Activated effector memory CD4-positive, alpha-beta T cell treated with Interleukin-2 at 50 U/mL for 16 hours (primary cell): Measurements from ENCODE around the gene FAM89B.
A peak's percentile ranks its signal among the peaks of the same experiment; 100 is the strongest.

Experiments used
- DNase-seq: peaks from one replicate; pipeline ENCODE4 v3.0.0-alpha.2; 2020

FAM89B gene

DNA sequence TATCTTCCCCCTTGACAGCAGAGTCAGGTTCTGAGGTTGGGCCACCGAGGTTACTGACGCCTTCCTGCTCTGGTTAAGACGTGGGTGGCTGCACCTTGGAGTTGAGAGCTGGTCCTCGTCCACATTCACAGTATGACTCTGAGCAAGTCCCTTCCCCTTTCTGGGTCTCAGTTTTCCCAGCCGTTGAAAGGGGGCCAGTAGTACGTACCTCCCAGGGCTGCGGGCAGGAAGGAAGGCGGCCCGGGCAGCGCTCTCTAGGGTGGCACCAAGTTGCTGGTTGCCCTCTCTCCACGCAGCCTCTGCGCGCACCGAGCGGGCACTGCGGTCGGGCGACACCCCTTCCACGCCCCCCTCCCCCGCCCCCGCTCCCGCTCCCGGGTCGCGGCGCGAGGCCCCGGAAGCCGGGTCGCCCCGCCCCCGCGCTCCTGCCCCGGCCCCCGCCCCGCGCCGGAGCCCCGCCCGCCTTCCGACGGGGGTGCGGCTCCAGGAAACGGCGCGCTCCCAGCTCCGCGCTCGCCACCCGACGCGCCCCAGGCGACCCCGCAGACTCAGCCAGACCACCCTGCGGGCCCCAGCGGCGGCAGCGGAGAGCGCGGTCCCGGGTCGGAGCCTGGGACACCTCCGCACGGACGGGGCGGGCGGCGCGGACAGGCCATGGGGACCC, 3.4 kb downstream of the FAM89B start, which contains the start of gene EHBP1L1:
EHBP1L1 (plus strand) TSS at position 486 of the 664 bp plus-strand sequence. CDS start 250 bp downstream, outside the sequence.
- peak; percentile 77 for DNase-seq

- no peak for DNase-seq
Measured at GRCh38 chr11:65576232-65576866, 4.0 kb downstream of the FAM89B start.

DNA sequence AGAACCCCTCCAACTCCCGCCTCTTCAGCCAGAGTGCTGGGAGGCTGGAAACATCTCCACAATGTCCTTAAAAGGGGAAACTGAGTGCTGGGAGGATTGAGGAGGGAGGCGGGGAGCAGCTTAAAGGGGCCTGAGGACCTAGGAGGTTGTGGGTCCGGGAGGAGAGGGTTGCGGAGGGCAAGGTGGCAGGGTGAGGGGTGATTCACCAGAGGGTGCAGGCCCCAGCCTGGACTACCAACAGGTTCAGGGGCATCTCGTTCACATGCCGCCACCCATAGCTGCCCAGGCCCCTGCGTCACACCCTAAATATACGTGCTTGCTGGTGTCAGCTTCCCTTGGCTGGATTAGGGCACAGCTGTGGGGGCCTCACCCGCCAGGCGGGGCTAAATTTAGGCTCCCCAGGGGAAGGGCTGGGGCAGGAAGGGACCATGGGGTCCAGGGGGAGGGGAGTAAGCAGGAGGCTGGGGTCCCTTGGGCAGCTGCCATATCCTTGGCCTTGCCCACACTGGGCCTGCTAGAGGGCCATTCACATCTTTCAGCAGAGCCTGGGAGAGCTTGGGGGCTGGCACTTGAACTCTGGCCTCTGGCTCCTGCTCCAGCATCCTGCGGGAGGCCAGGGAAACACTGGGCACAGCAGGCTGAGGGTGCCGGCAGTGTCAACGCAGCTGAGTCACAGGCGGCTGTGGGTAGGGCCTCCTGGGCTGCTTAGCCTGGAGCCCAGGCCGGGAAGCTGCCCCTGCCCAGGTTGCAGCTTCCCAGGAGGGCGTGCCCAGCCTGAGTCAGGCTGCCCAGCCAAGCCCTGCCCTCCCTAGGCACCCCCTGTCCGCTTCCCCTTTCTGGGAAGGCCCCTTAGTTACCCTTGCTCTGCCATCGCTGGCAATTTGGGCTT, 4.8 kb downstream of the FAM89B start:
- no peak for DNase-seq

DNA sequence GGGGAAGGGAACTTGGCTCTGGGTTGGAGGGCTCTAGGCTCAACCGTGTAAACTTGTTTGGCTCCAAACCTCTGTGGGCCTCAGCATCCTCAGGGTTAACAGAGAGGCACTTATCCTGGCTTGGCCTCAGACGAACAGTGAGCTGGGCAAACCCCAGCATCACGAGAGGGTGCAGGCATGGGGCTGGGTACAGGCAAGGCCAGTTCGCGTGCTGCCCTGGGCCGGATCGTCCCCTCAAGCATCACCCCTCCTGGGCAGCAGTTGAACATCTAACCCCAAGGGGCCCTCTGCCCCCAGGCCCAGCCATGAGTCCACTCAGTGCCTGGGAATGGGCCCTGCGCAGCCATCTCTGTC, 5.4 kb downstream of the FAM89B start:
- DNase-seq = no peak

DNA sequence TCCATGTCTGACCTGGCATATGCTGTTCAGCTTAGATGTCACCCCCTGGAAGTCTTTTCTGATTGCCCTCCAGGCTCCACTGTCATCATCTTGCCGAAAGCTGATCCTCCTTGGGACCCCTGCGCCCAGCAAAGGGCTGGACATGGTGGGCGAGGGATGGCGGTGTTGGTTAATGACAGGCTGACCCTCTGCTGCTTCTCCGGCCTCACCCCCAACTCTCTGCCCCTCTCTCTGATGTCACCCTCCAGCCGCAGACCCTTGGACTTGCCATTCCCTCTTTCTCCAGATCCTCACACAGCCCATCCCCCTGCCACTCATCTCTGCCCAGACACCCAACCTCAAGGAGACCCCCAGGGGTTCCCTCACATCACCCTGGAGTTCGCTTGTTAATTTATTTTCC, 5.8 kb downstream of the FAM89B start:
- no peak for DNase-seq

- no peak for DNase-seq
Measured at GRCh38 chr11:65578667-65579066, 6.3 kb downstream of the FAM89B start.

DNA sequence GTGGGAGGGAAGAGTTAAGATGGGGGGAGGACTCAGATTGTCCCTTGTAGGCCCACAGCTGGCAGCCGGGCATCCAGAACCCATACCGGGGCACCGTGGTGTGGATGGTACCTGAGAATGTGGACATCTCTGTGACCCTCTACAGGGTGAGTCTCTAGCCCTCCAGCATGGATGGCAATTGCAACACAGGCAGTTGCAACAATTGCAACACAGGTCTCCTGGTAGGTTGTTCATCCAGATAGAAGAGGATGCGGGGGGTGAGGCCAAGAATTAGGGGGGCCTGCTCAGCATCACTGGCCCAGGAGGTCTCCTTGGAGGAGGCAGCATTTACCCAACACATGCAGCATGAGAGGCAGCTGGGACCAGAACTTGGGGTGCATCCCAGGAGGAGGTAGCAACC, 7.0 kb downstream of the FAM89B start:
- no peak for DNase-seq

GRCh38 chr11:65580031-65580692, 7.8 kb downstream of the FAM89B start:
- no peak for DNase-seq

DNA sequence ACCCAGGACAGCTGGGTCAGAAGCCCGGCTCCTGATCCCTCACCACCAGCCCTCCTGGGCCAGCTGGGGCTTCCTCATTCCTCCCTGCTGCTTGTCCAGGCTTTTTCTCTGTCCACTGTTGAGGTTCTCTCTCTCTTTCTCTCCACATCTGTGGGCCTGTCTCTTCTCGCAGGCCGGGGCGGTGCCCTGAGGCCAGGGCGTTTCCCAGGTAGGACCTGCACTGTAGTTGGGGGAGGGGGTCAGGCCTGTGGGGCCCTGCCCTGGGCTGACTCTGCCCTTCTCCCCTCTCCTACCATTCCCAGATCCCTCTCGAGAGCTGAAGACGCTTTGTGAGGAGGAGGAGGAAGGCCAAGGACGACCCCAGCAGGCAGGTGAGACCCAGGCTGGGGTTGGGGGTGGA, 8.4 kb downstream of the FAM89B start:
- no peak for DNase-seq

- no peak for DNase-seq
Measured at GRCh38 chr11:65581928-65582327, 9.6 kb downstream of the FAM89B start.

GRCh38 chr11:65583589-65583988, 11.3 kb downstream of the FAM89B start:
- no peak for DNase-seq

DNA sequence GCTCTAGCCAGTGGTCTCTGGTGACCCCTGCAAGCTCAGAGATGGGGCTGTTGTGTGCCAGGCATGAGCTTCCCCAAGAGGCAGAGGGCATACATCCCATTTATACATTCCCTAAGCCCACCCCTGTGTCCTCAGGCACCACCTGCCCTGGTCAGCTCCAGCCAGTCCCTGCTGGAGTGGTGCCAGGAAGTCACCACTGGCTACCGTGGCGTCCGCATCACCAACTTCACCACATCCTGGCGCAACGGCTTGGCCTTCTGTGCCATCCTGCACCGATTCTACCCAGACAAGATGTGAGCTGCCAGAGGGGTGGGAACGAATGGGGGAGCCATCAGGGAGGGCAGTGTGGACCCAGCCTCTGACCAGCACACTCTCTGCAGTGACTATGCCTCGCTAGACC, 11.8 kb downstream of the FAM89B start:
- no peak for DNase-seq

DNA sequence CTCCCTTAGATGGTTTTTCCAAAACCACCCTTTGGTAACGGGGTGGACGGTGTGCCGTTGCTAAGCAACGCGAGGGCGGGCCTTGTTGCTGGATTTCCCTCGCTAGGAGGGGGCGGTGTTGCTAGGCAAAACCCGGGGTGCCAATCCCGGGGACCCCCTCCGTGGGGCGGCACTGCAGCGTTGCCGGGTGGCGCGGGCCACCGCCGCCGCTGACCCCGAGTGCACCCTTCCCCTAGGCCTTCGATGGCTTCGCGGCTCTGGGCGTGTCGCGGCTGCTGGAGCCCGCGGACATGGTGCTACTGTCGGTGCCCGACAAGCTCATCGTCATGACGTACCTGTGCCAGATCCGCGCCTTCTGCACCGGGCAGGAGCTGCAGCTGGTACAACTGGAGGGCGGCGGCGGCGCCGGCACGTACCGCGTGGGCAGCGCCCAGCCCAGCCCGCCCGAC, 12.4 kb downstream of the FAM89B start:
- DNase-seq = no peak

GRCh38 chr11:65585396-65586246, 13.3 kb downstream of the FAM89B start:
- DNase-seq = no peak

- no peak for DNase-seq
Measured at GRCh38 chr11:65586247-65586630, 13.9 kb downstream of the FAM89B start.

DNA sequence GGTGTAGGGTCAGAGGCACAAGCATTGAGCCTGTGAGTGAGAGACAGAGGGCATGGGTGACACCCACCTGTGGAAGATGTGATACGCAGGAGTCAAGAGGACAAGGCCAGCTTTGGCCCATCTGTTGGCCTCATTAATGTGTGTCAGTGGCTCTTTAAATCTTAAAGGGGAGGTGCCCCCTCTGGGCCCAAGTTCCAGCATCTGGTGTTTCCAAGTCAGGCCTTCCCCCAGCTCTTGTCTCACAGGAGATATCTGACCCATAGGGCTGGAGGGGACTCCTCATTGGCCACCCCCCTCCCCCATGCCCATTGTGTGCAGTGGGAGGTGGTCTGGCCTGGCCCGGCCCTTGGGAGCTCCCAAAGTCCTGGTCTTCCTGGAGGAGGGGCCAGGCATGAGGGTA, 14.3 kb downstream of the FAM89B start:
- DNase-seq = no peak

- peak; percentile 60 for DNase-seq
Measured at GRCh38 chr11:65588199-65589054, 16.1 kb downstream of the FAM89B start.

- no peak for DNase-seq
Measured at GRCh38 chr11:65589444-65590239, 17.3 kb downstream of the FAM89B start.

DNA sequence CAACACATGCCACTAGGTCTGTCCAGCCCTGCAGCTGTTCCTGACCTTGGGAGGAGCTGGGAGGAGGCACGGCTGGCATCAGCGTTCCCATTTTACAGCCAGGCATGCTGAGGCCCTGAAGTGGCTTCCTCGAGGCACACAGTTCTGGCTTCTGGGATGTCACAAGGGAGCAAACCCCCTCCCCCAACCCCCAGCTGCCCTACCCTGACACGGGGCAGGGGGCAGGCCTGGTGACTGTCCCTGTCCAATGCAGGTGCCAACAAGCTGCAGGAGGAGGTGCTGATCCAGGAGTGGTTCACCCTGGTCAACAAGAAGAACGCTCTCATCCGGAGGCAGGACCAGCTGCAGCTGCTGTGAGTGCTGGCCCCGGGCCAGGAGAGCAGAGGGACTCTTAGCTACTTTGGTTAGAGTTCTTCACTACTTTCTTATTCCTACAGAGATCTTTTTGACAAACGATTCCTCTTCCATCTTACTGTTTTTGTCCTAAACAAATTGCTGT, 18.0 kb downstream of the FAM89B start:
- DNase-seq = no peak
